PC-3 (cell line): ENCODE data around the gene TALDO1. TPM values are rescaled to one million over a fixed set of nuclear protein-coding genes. Genes with fewer than 3 reads are reported as not detected.

Source experiments
- ATAC-seq: fragments of 200-7000 bp; cut with Tn5 transposase; 2 replicates; pipeline ENCODE4 v1.9.1; 2020; ENCODE audit warnings: mild to moderate bottlenecking, moderate library complexity
- BruUV-seq: library from RNA; stranded (reverse); fragments of 400-500 nt; replicated peaks from 2 replicates; lab custom pipeline; 2021; lab: Mats Ljungman, UMichigan
- CTCF ChIA-PET: fragments of 300-600 bp; sonication (Branson Sonifier 250); formaldehyde crosslinking; loops from one replicate; lab custom pipeline; 2022; ENCODE audit warnings: antibody characterized with exemption; lab: Charles Lee
- POLR2A ChIA-PET: fragments of 300-600 bp; sonication (Branson Sonifier 250); formaldehyde crosslinking; loops from one replicate; lab custom pipeline; 2022; ENCODE audit warnings: antibody characterized with exemption; ENCODE audit not compliant: unreplicated experiment; lab: Charles Lee
- DNase-seq: peaks from one replicate; pipeline ENCODE4 v3.0.0-alpha.2; 2015
- H2AFZ ChIP-seq: fragments of 300-600 bp; sonication (generic); 2 replicates; pipeline ENCODE4 v1.6.0; 2016; ENCODE audit warnings: antibody characterized with exemption, low read length
- H3F3A ChIP-seq: fragments of 300-600 bp; sonication (generic); one replicate; pipeline ENCODE4 v1.6.0; 2017; ENCODE audit warnings: antibody characterized with exemption, low read length, control low read depth, mild to moderate bottlenecking; ENCODE audit not compliant: unreplicated experiment
- H3K27ac ChIP-seq: fragments of 300-600 bp; sonication (generic); 2 replicates; pipeline ENCODE4 v1.5.1; 2016; ENCODE audit warnings: mild to moderate bottlenecking, low read length
- H3K27me3 ChIP-seq: fragments of 300-600 bp; sonication (generic); 2 replicates; pipeline ENCODE4 v1.6.1; 2016; ENCODE audit warnings: low read length, mixed read lengths
- H3K36me3 ChIP-seq: fragments of 300-600 bp; sonication (generic); 2 replicates; pipeline ENCODE4 v1.6.1; 2016; ENCODE audit warnings: low read depth, mixed run types, low read length, mixed read lengths
- H3K4me1 ChIP-seq: fragments of 300-600 bp; sonication (generic); 2 replicates; pipeline ENCODE4 v1.5.1; 2016; ENCODE audit warnings: low read length; ENCODE audit not compliant: insufficient read depth
- H3K4me2 ChIP-seq: fragments of 300-600 bp; sonication (generic); 2 replicates; pipeline ENCODE4 v1.6.0; 2016; ENCODE audit warnings: low read length
- H3K4me3 ChIP-seq: fragments of 300-600 bp; sonication (generic); 2 replicates; pipeline ENCODE4 v1.5.1; 2016; ENCODE audit warnings: mild to moderate bottlenecking, low read length, mixed read lengths
- H3K79me2 ChIP-seq: fragments of 300-600 bp; sonication (generic); 2 replicates; pipeline ENCODE4 v1.6.1; 2017; ENCODE audit warnings: low read length, mixed read lengths
- H3K9ac ChIP-seq: fragments of 300-600 bp; sonication (generic); 2 replicates; pipeline ENCODE4 v1.6.0; 2016; ENCODE audit warnings: mild to moderate bottlenecking, low read length
- H3K9me2 ChIP-seq: fragments of 300-600 bp; sonication (generic); replicated peaks from 2 replicates; pipeline ENCODE4 v1.6.1; 2016; ENCODE audit warnings: mixed run types, low read length, mixed read lengths
- H3K9me3 ChIP-seq: fragments of 300-600 bp; sonication (generic); 2 replicates; pipeline ENCODE4 v1.6.1; 2016; ENCODE audit warnings: low read length, mixed read lengths
- H4K20me1 ChIP-seq: fragments of 300-600 bp; sonication (generic); 2 replicates; pipeline ENCODE4 v1.6.1; 2016; ENCODE audit warnings: low read length, mixed read lengths
- EZH2 ChIP-seq: fragments of 300-600 bp; sonication (generic); IDR thresholded peaks from one replicate; pipeline ENCODE4 v1.6.1; 2017; ENCODE audit warnings: antibody characterized with exemption, mild to moderate bottlenecking, low read length; ENCODE audit not compliant: unreplicated experiment
- EZH2phosphoT487 ChIP-seq: fragments of 300-600 bp; sonication (generic); IDR thresholded peaks from 2 replicates; pipeline ENCODE4 v1.6.1; 2018; ENCODE audit warnings: mild to moderate bottlenecking, antibody characterized with exemption, low read length, borderline replicate concordance
- intact Hi-C: fragments of 100-400 bp; cut with micrococcal nuclease; formaldehyde crosslinking; loops from 2 replicates; pipeline ENCODE4 v1.9.0; 2023
- total RNA-seq: library from RNA; depleted of rRNA; stranded (reverse); fragments of >200 nt; gene quantifications from 2 replicates; pipeline ENCODE4 v1.2.3, GENCODE V29; 2014
- TF ChIP-seq, protein P1 (sequence below): fragments of 300-600 bp; sonication (generic); conservative IDR thresholded peaks from 2 replicates; pipeline ENCODE4 v1.5.1; 2017; ENCODE audit warnings: antibody characterized with exemption, low read depth, mild to moderate bottlenecking, low read length

Gene TALDO1
- total RNA-seq, 1 experiment from 2014 or later, result 326 TPM

DNA sequence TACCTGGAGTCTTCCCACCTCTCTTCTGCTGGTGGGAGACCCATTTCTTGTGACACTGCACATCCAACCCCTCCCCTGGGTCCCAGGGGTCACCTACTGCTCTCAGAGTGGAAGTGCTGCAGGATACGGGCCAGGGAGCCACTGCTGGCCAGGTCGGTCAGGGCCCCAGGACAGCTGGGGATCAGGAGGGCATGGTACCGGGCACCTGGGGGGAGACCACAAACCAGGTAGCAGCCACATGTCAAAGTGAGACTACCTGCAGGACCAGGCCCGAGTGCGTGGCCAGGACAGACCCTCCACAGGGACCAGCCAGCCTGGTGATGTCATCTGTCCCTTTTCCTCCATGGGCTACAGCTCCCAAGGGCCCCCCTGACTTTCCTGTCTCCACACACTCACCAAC is 26.2 kb downstream of the TALDO1 start:
- no peak overlapping the region for H2AFZ ChIP-seq
- DNase-seq (no peak), ATAC-seq (no peak)
- intact Hi-C loops, result no loop called here
- no peak overlapping the region for H3K27ac ChIP-seq
- no peaks in the 10 kb centered on the region for H3F3A ChIP-seq
- H3K9me3 ChIP-seq, result no peaks in the 10 kb centered on the region
- TF ChIP-seq EZH2phosphoT487, result no peak
- TF ChIP-seq EZH2, result no peak
- TF ChIP-seq, protein P1, sequence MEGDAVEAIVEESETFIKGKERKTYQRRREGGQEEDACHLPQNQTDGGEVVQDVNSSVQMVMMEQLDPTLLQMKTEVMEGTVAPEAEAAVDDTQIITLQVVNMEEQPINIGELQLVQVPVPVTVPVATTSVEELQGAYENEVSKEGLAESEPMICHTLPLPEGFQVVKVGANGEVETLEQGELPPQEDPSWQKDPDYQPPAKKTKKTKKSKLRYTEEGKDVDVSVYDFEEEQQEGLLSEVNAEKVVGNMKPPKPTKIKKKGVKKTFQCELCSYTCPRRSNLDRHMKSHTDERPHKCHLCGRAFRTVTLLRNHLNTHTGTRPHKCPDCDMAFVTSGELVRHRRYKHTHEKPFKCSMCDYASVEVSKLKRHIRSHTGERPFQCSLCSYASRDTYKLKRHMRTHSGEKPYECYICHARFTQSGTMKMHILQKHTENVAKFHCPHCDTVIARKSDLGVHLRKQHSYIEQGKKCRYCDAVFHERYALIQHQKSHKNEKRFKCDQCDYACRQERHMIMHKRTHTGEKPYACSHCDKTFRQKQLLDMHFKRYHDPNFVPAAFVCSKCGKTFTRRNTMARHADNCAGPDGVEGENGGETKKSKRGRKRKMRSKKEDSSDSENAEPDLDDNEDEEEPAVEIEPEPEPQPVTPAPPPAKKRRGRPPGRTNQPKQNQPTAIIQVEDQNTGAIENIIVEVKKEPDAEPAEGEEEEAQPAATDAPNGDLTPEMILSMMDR, result no peak
- ChIA-PET POLR2A (no interaction called here), CTCF (no interaction called here)
- peaks cover 26% of the 10 kb centered on the region for H4K20me1 ChIP-seq
- no peaks in the 10 kb centered on the region for H3K9me2 ChIP-seq
- no peaks in the 10 kb centered on the region for H3K27me3 ChIP-seq
- peaks cover 21% of the 10 kb centered on the region for H3K4me1 ChIP-seq
- no peak overlapping the region for H3K9ac ChIP-seq
- peaks cover 69% of the 10 kb centered on the region for H3K79me2 ChIP-seq
- BruUV-seq, result no TSS peak
- peaks cover 25% of the 10 kb centered on the region; the same call in 1 of the 2 replicates for H3K36me3 ChIP-seq
- H3K4me3 ChIP-seq, result no peak overlapping the region
- no peak overlapping the region for H3K4me2 ChIP-seq

DNA sequence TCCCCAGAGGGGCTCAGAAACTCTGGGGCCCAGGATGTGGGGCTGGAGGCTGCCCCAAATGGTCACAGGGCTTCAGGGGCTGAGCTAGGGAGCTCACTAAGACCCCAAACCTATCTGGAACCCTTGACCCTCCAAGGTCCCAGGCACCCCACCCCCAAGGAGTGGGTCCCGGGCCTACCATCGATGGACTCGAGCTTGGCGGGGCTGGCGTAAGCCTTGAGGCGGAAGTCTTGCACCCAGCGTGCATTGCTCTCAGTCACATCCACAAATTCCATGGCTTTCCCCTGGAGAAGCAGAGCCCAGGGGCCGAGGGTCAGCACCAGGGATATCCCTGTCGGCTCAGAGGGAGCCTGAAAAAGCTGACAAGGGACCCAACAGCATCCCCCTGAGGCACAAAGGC is 26.6 kb downstream of the TALDO1 start:
- Histone ChIP-seq H4K20me1 (peaks cover 26% of the 10 kb centered on the region), H3K9me2 (no peaks in the 10 kb centered on the region), H3K9me3 (no peaks in the 10 kb centered on the region), H3F3A (no peaks in the 10 kb centered on the region), H3K79me2 (peaks cover 71% of the 10 kb centered on the region), H3K9ac (no peak overlapping the region), H3K27me3 (no peaks in the 10 kb centered on the region), H2AFZ (no peak overlapping the region), H3K27ac (no peak overlapping the region), H3K4me3 (no peak overlapping the region), H3K4me2 (no peak overlapping the region), H3K4me1 (peaks cover 22% of the 10 kb centered on the region), H3K36me3 (peaks cover 25% of the 10 kb centered on the region; the same call in 1 of the 2 replicates)
- POLR2A ChIA-PET, result no interaction called here
- CTCF ChIA-PET, result no interaction called here
- no peak for TF ChIP-seq EZH2
- no peak for TF ChIP-seq EZH2phosphoT487
- TF ChIP-seq, protein P1, result no peak
- intact Hi-C loops, result no loop called here
- DNase-seq, result no peak
- no TSS peak for BruUV-seq
- no peak for ATAC-seq

DNA sequence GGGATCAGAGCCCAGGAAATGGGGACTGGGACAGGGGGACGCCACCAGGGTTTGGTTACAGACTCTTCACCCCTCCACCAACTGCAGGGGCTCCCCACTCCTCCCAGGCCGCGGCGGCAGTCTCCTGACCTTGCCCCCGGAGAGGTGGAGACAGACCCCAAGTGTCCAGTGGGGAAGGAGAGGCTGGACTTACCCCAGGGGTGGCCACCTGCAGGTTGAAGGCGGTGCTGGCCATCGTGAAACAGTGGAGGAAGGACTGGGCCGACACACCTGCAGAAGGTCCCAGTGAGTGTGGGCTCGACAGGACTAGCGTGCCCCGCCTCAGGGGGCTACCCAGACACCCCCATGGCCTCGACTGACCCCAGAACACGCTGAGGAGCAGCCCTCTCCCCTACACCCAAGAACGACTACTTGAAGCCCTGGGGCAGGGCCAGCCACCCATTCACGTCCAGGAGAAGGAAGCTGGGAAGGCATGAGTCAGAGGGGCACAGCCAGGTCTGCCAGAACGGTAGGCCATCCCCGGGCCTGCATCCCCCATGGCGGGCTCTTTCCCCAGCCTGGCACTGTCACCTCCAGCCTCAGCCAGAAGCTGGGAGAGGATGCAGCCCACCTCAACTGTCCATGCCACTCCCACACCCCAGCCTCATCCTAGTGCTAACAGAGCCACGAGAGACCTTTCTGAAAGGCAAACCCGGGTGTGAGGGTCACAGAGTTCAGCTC is 27.8 kb downstream of the TALDO1 start:
- intact Hi-C loops, result no loop called here
- TF ChIP-seq EZH2, result no peak
- TF ChIP-seq, protein P1, result no peak
- TF ChIP-seq EZH2phosphoT487, result no peak
- H3K4me3 ChIP-seq, result peak overlapping the region; percentile 95
- no peaks in the 10 kb centered on the region for H3K27me3 ChIP-seq
- H4K20me1 ChIP-seq, result peaks cover 26% of the 10 kb centered on the region
- peak overlapping the region; percentile 98 for H3K4me2 ChIP-seq
- H3K79me2 ChIP-seq, result peaks cover 71% of the 10 kb centered on the region
- BruUV-seq, result no TSS peak
- peak overlapping the region; percentile 96 for H3K9ac ChIP-seq
- peak; percentile 67 for DNase-seq
- peak; percentile 60 for ATAC-seq
- ChIA-PET POLR2A (interaction anchor here (0.6 kb wide), 1 partner anchor 59 kb away, joined by 16 read pairs; no protein-coding TSS in a partner anchor), CTCF (interaction anchor here (0.6 to 0.7 kb wide), 2 partner anchors 49 to 221 kb away, joined by 3 to 4 read pairs; no protein-coding TSS in a partner anchor)
- peaks cover 25% of the 10 kb centered on the region; the same call in 1 of the 2 replicates for H3K36me3 ChIP-seq
- no peaks in the 10 kb centered on the region for H3F3A ChIP-seq
- peak overlapping the region; percentile 21 for H3K27ac ChIP-seq
- no peaks in the 10 kb centered on the region for H3K9me2 ChIP-seq
- H3K9me3 ChIP-seq, result no peaks in the 10 kb centered on the region
- no peak overlapping the region for H2AFZ ChIP-seq
- H3K4me1 ChIP-seq, result peaks cover 22% of the 10 kb centered on the region
